Measurements from ENCODE around the gene LRP4.

GRCh38 chr11:46952553-46952952, 34.2 kb upstream of the LRP4 start:
- no peak for TF ChIP-seq CTCF (IDR thresholded peaks at IDR 0.05; ENCODE audit: low read length)
- TF ChIP-seq EZH2 (IDR thresholded peaks at IDR 0.05; ENCODE audit: borderline replicate concordance, low read length) = no peak

All from OCI-LY1 (cell line).